GM18951 (cell line): ENCODE measurements around the gene DDHD1.
A peak's percentile ranks its signal among the peaks of the same experiment; 100 is the strongest.

ENCODE experiments used
- POLR2A ChIP-seq: IDR thresholded peaks from 4 replicates; pipeline ENCODE4 v1.6.1; 2011; ENCODE audit warnings: mild to moderate bottlenecking; ENCODE audit not compliant: insufficient read length, insufficient read depth; ENCODE audit errors: extremely low read depth
- in situ Hi-C: fragments of 300-500 bp; cut with MboI; formaldehyde crosslinking; loops from one replicate; pipeline ENCODE4 v1.12.0; 2022; ENCODE audit warnings: low sequenced_read_pairs, mixed read lengths, inconsistent platforms; ENCODE audit not compliant: unreplicated experiment

The DDHD1 gene

DNA sequence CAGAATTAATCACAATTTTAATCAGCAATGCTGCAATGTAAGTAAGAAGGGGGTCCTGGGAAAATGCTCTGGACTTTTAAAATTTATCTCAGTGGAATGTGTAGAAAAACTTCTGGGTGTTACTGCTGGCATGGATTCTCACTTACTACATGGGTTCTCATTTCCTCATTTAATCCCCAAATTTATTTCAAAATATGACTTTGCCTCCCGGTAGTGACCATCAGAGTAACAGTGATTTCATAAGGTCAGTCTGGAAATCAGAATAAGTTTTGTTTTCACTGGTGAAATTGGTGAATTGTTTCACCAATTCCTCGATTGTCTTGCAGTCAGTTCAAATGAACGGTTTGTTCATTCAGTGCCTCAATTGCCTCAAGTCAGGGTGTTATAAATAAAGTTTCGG, 22.3 kb upstream of the DDHD1 start:
- no peak for TF ChIP-seq POLR2A
- in situ Hi-C loops, result no loop called here

- no peak for TF ChIP-seq POLR2A
- in situ Hi-C loops, result no loop called here
Measured at GRCh38 chr14:53174918-53175317, 21.8 kb upstream of the DDHD1 start.

- in situ Hi-C loops, result no loop called here
- no peak for TF ChIP-seq POLR2A
Measured at GRCh38 chr14:53168786-53169185, 15.7 kb upstream of the DDHD1 start.

DNA sequence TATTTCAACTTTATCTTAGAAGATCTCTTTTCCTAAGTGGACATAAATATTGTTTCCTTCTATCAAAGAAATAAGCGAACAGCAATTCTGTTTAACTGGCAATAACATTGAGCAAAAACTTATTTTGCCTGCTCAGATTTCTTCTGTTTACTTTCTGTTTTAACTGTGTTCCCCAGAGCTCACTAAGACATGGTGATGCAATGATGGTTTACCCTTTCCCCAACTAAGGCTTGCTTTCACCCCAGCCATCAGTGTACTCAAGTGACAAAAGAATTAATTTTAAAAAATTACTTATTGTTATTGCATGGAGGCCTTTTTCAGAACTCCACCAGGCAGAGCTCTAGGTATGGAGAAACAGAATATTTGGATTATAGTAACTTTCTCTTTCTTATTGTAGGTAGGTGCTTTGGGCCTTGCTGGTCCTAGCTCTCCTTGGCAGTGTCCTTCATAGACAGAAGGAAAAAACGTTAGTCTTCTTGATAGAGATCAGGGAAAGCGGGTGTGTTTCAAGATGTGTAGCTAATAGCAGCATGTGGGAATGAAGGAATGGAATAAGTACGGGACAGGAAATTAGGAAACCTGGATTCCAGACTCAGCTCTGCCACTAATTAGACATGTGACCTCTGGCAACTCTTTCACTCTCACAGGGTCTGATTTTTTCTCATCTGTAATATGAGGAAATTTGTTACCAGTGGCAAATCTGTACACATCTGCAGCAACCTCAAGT, 14.6 kb upstream of the DDHD1 start:
- in situ Hi-C loops, result no loop called here
- no peak for TF ChIP-seq POLR2A

- no peak for TF ChIP-seq POLR2A
- in situ Hi-C loops, result no loop called here
Measured at GRCh38 chr14:53161758-53162435, 8.8 kb upstream of the DDHD1 start.

- TF ChIP-seq POLR2A, result no peak
- in situ Hi-C loops, result no loop called here
Measured at GRCh38 chr14:53156238-53156637, 3.1 kb upstream of the DDHD1 start.

GRCh38 chr14:53153702-53154112, 584 bp upstream of the DDHD1 start:
- no peak for TF ChIP-seq POLR2A
- in situ Hi-C loops, result no loop called here

DNA sequence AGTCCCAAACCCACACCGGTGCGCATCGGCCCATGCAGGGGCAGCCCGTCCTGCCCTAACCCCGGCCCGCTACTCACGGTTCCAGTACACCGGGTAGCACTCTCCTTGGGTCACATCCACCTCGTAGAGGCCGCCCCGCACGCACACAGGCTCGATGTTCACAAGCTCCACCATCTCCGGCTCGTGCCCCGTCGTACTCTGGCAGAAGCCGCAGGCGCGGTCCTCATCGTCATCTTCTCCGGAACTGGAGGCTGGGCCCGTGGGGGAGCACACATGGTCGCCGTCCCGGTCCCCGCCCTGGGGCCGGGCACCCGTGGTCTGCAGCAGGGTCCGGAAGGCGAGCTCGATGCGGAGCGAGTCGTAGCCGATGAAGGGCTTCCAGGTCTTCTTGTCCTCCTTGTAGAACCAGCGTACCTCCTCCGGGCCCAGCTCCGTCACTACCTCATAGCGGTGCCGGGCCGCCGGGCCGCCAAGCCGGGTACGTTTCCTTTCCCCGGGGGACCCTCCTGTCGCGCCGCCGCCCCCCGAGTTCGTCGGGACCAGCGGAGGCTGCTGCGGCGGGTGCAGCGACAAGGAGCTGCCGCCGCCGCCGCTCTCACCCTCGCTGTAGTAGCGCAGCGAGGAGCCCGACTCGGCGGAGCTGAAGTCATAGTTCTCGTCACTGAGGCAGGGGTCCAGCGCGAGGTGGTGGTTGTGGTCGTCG, 788 bp downstream of the DDHD1 start:
- TF ChIP-seq POLR2A, result peak; percentile 16
- in situ Hi-C loops, result no loop called here

- TF ChIP-seq POLR2A, result no peak
- in situ Hi-C loops, result no loop called here
Measured at GRCh38 chr14:53151523-53152183, 1.5 kb downstream of the DDHD1 start.

DNA sequence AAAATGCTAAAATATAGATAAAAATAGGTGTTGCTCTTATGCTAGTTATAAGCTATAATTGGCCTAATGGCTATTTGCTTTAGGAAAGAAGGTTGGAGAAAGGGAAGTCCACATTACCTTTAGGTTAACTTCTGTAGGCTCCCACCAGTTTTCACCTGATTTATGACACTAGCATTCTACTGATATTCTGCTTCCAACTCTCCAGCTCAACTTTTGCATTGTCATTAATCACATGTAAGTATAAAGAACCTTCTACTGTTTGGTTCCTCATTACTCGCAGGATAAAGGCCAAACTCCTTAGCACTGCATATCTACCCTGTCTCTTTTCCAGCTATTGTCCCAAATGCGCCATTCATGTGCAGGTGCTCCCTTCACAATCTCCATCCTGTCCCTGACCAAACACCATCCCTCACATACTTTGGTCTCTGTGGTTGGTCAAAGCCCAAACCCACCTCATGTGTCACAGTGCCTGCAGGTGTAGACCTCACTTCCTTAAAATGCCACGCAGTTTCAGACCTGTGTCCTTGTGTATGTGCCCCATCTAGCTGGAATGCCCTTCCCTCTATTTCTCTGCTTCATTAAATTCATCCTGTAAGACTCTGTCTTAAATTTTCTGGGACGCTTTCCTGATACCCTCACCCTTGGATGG, 3.3 kb downstream of the DDHD1 start:
- no peak for TF ChIP-seq POLR2A
- in situ Hi-C loops, result no loop called here

GRCh38 chr14:53148671-53149070, 4.5 kb downstream of the DDHD1 start:
- no peak for TF ChIP-seq POLR2A

GRCh38 chr14:53147893-53148292, 5.2 kb downstream of the DDHD1 start:
- in situ Hi-C loops, result no loop called here
- no peak for TF ChIP-seq POLR2A

More at GRCh38 chr14:53148671-53149070, 4.5 kb downstream of the DDHD1 start:
- in situ Hi-C loops, result no loop called here

GRCh38 chr14:53147208-53147607, 5.9 kb downstream of the DDHD1 start:
- in situ Hi-C loops, result no loop called here
- TF ChIP-seq POLR2A, result no peak
